8988T (cell line): ENCODE results near the gene TMUB1.

Experiments
- DNase-seq: peaks from one replicate; pipeline ENCODE4 v3.0.0; 2011

The TMUB1 gene

GRCh38 chr7:151066273-151066974, 16.9 kb downstream of the TMUB1 start:
- no peak for DNase-seq

- no peak for DNase-seq
Observed at GRCh38 chr7:151065516-151065915, 17.8 kb downstream of the TMUB1 start.

- DNase-seq, result no peak
Observed at GRCh38 chr7:151064993-151065392, 18.3 kb downstream of the TMUB1 start.

GRCh38 chr7:151064454-151064853, 18.8 kb downstream of the TMUB1 start:
- DNase-seq, result no peak

GRCh38 chr7:151063212-151063561, 20.1 kb downstream of the TMUB1 start:
- DNase-seq, result no peak

DNA sequence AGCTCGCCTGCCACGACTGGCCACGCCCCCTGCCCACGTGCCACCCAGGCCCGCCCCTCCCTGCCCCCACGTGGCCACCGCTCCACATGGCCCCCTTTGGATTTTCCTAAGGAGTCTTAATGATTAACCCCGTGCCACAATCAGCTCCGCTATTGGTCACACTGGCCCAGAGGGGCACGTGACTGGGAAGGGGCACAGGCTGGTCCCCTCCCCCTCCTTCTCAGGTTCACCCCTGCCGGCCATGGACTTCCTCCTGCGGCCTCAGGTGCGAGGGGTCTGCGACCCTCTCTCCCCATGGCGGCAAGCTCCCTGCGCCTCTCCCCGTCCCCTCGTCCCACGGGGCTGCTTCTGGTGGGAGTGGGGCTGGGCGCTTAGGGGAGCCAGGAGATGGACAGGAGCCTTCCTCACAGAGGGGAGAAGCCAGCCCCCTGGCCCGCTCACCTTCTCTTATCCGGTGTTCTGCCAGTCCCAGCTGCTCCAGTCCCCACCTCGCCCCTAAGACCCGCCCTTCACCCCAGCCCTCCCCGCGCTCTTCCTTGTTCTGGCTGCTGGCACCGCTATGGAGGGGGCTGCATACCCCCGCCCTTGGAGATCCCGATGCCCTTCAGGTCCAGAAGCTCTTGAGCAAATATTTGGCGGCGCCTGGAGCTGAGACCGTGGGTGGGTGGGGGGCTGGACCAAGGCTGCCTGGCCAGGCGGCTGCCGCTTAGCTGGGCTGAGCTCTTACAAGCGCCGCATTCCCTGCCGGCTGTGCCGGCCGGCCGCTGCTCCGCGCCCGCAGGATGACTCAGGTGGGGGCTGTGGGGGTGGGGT, 20.7 kb downstream of the TMUB1 start:
- peak; percentile 83 for DNase-seq

DNA sequence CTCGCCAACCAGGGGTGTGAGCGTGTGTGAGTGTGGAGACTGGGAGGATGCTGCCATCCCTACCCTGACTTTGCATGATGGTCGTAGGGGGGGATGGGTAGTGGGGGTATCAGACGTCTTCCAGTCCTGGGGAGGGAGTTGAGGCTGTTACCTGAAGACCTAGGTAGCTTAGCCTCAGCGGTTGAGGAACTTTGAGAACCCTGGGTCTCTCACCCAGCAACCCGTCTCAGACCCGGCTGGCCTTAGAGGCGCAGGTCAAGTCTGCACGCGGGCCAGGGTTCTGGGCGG, 21.2 kb downstream of the TMUB1 start:
- DNase-seq, result no peak

GRCh38 chr7:151061213-151062110, 21.8 kb downstream of the TMUB1 start:
- no peak for DNase-seq

GRCh38 chr7:151060416-151061212, 22.7 kb downstream of the TMUB1 start:
- DNase-seq, result no peak

- DNase-seq, result no peak
Observed at GRCh38 chr7:151060113-151060415, 23.2 kb downstream of the TMUB1 start.

DNA sequence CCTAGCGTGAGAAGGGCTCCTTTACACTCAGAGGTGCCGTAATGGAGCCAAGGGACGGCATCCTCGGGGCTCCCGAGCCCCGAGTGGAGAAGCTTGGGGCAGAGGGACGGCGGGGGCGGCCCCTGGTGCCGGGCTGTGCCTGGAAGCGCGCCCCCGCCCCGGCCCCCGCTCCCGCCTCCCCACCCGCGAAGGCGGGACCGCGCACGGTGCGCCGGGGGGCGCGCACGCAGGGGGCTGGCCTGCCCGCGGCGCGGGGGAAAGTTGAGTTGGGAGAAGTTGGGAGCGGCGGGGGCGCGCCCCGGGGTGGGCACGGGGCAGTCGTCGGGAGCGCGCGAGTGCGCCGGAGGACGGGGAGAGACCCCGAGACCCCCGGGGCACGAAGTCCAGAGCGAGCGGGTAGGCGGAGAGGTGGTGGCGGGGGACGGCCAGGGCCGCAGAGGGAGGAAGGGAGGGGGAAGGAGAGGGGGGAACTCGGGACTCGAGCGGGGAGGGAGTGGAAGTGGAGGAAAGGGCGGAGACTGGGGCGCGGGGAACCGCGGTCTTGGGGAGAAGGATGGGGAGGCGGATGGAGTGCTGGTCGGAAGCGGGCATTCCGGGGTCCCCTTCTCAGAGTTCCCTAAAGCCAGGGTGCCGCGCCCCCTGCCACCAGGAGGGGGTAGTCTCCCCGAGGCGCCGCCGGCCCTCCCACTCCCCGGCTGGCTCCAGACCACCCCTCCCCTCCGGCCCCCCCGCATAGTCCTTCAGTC, 23.8 kb downstream of the TMUB1 start, which contains the start of gene SLC4A2:
Gene SLC4A2, plus strand, starts transcription at position 223 of the 746 bp plus-strand sequence. CDS start 2,399 bp downstream, outside the sequence.
- DNase-seq, result peak; percentile 89

DNA sequence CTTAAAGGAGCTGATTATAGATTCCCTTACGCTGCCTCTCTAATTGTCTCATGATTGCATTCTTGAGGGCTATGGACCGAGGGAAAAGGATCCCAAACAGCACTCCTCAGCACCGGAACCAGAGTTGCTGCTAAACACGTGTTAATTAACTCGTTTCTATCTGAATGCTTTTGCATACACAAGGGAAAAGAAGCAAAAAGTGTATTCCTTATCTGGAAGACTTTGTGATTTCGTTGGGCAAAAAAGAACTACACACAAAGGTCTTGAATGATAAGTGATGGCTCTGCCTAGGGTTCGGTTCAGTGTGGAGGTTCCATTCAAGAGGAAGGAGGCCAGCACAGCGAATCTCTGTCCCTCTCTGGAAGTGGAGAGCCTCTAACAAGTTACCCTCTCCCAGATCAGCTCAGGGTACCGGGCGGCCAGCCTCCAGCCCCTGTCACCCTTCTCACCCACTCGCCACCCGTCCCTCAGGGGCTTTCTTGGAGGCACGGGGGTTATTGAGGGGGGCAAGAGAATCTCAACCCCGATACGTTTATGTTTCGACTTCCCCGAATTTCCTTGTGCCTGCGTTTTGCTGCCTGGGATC, 24.4 kb downstream of the TMUB1 start:
- no peak for DNase-seq

DNA sequence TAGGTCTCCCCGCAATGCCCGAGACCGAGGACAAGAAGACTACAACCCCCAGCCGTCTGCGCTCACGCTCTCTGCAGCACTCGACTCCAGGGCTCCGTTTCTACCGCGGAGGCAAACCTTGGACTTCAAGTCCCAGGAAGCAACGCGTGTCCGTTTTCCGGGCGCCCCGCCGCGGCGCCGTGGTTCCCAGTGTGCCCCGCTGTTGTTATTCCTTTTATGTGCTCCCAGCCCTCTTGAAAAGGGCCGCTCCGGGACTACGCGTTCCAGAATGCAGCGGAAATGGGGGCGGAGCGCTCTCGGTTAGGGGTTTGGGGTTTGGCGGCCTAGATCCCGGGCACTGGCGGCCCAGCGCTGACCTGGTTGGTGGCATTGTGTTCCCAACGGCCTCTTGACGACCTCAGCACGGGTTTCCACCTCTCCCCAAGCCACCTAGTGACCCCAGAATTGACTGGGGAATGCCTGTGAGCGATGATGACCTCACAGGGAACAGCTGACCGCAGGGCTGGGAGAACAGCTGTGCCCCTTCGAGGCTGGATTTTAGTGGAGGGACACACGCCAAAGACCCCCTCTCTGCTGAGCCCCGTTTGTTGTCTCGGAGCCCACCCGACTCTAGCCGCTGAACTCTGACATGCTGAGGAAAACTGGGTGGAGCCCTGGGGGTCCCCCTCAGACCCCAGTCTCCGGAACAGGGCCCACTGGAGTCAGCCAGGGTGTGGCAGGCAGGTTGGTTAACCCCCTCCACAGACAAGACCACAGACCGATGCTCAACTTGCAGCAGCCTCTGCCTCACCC, 25.1 kb downstream of the TMUB1 start:
- peak; percentile 98 for DNase-seq

DNA sequence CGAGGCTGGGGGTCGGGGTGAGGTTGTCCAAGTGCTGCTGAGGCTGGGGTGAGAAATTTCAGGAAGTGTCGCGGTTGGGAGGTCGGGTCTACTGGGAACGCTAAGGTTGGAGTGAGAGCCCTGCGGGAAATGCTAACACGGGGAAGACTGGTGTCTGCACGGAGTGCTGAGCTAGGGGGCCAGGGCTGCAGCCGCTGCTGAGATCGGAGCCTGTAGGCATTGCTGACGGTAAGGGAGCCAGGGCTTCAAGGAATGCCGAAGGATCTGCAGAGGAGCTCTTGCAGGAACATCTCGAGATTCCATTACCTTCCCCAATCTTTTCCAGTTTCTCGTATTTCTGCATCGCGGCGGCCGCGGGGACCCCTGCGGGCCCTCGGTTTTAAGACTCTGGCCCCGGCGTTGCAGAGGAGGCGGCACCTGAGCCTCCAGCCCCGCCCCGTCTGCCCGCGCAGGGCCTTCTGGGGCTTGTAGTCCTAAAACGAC, 25.7 kb downstream of the TMUB1 start, which contains the start of gene CDK5:
Gene CDK5, minus strand, starts transcription at position 392 of the 483 bp plus-strand sequence. Its CDS starts 49 bp downstream, at position 343.
- DNase-seq, result peak; percentile 69

- DNase-seq, result peak; percentile 70
Observed at GRCh38 chr7:151056666-151057505, 26.4 kb downstream of the TMUB1 start.

GRCh38 chr7:151056283-151056665, 27.0 kb downstream of the TMUB1 start:
- no peak for DNase-seq

DNA sequence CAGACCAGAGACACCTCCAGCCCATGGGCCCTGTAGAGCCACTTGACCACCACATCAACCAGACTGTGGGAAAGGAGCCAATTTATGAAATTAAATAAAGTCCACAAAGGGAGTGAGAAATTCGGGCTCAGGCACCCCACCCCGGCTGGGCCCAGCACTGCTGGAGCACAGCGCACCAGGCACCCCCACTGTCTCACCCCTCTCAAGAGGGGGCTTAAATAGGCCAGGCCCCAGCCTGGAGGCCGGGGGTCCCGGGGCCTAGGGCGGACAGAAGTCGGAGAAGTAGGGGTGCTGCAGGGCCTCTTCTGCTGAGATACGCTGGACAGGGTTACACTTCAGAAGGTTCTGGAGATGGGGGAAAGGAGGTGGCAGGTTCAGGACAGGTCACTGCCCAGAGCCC, 29.5 kb downstream of the TMUB1 start:
- no peak for DNase-seq

DNA sequence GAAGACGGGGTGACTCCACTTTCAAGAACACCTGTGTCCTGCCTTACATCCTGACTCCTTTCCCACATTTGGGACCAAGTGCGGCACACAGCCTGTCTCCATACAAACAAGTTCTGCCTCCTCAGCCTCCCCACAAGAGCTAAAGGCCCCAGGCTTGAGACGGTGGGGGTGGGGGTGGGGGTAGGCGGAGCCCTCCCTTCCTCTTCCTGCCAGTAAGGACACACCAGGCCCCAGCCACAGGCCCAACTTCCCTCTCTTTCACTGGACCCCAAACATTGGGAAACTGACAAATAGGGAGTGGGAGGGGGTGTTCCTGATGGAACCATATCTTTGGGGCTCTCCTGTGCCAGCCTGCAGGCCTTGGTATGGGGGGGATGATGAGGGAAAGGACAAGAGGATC, 30.2 kb downstream of the TMUB1 start:
- no peak for DNase-seq

DNA sequence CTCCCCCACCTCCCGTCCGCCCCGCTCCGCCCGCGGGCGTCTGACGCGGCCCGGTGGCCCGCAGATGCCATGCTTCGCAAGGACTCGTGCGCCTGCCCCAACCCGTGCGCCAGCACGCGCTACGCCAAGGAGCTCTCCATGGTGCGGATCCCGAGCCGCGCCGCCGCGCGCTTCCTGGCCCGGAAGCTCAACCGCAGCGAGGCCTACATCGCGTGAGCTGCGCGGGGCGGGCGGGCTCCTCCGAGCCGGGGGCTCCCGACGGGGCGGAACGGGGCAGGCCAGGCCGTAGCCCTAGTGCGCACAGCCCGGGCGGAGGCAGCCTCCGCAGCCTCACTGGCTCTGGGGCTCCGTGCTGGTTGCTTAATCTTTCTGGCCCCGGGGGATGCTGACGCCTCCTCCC, 32.2 kb downstream of the TMUB1 start:
- DNase-seq, result no peak
